Measurements from ENCODE around the gene EGFLAM. TPM values are rescaled to one million over a fixed set of nuclear protein-coding genes. Genes with fewer than 3 reads are reported as not detected.

EGFLAM gene
- total RNA-seq, 1 donor from 2014 or later, result 4.3 TPM

DNA sequence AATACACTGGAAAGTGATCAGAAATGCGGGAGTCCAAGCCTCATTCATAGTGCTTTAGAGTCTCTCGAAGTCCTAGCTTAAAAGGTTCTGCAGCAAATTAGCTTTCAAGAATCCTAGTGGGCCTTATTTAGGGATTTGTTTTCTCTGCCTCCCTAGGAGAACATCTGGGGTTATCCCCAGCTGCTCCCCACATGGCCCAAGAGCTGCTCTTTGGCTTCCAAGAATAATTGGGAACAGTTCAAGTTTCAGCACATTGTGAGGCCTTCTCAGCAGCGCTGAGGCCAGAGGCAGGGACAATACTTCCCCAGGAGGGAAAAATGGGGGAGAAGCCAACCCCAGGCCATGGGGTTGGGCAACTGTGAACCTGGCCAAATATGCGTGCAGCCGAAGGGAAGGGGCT, 189.4 kb downstream of the EGFLAM start:
- DNase-seq (ENCODE audit: low spot score), result no peak

DNA sequence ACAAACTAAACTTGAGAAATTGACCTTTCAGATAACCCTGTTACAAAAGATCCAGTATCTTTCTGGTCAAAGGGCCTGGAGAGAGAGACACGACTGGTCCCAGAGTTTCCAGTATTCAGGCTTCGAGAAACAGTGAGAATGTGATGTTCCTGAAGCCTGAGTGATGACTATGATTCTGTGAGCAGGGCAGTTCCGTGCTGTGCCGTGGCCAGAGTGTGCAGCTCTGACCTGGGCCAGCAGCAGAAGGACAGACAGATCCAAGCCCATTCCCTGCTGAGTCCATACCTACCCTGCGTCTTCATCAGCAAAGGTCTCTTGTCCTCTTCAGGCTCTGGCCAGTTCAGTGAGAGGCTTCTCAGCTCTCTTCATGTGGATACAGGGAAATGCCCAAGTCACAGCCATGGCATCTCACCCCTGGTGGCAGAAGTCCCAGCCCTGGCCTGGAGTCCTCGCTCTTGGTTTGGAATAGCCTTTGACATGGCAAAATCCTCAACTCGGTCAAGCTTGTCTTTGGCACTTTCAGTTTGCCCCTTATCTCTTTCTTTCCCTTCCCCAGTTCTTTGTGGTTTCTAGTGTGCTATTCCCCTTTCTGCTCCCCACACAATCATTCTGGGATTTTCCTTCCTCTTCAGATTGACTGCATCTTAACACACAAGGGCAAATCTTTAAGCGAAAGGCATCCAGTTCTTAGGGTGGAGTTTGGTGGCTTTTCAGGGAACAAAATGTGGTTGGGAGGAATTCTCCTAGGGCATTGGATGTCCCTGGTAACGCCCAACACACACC, 190.4 kb downstream of the EGFLAM start:
- no peak for DNase-seq (ENCODE audit: low spot score)

- no peak for DNase-seq (ENCODE audit: low spot score)
These were observed 192.3 kb downstream of the EGFLAM start for GRCh38 chr5:38450627-38451026.

DNA sequence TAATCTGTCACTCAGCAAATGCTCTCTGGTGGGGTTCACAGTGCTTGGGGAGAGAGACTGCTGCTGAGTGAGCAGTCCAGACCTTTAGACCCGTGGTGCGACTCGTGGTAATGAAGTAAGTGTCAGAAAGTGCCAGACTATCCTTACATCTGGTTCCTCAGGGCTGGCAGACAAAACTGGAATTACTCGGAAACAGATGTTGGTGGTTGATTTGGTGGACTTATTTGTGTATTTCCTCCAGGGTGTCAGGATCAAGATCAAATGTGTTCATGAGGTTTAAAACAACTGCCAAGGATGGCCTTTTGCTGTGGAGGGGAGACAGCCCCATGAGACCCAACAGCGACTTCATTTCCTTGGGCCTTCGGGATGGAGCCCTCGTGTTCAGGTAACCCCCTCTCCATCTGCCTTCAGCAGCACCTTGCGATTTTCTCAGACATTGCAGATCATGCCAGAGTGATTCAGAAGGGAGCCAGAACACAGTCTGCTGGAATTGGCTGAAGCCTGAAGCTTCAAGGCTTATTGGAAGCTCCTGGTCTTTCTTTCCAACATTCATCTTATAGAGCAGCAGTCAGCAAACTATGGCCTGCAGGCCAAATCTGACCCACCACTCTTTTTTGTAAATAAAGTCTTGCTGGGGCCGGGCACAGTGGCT, 192.8 kb downstream of the EGFLAM start:
- no peak for DNase-seq (ENCODE audit: low spot score)

DNA sequence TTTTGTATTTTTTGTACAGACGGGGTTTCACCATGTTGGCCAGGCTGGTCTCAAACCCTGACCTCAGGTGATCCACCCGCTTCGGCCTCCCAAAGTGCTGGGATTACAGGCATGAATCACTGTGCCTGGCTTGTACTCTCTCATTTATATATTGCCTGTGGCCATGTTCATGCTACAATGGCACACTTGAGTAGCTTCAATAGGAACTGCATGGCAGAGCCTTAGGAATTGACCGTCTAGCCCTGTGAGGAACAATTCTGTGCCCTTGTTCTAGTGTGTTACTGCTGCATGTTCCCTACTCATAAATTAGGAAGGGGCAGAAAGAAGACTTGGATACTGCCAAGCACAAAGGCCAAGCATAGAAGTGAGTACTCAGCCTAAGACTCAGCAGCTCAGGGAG, 193.8 kb downstream of the EGFLAM start:
- no peak for DNase-seq (ENCODE audit: low spot score)

DNA sequence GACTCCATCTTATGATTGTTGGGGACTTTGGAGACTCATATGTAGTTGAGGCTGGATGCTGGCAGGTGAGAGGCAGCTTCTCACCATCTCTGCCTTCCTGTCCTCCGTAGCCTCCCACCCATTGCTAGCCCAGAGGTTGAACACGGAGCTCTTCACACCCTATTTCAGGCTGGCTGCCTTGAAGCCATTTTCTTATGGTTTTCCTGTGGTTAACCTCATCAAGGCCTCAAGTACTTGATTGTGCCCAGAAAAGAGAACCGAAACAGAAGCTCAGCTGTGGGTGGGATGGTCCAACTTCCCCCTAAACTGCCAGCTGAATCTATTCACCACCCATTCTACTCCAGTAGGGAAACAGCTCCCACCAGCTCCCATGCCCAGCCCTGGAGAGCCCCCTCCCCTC, 195.1 kb downstream of the EGFLAM start:
- DNase-seq (ENCODE audit: low spot score), result no peak

- no peak for DNase-seq (ENCODE audit: low spot score)
These were observed 195.6 kb downstream of the EGFLAM start for GRCh38 chr5:38453921-38454320.

DNA sequence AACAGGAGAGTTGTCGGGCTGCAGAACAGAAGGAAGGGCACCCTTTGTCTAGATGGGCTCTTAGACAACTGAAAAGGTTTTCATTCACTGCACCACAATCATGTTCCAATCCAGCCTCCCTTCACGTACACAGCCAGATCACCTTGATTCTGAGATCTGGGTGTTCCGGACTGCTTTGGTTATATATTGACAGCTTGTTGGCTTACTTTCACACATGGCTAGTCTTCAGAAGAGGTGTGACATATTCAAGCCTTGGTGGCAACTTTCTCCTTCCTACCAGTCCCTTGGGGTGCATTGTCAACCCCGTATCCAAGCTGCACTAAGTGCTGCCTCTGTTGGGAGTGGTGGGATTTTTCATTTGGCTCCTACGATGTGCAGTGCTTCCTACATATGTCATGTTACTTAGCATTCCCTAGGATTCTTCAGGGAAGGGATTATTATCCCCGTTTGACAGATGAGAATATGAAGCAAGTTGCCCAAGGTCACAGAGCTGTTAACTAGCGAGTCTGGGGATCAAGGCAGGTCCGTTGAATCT, 197.5 kb downstream of the EGFLAM start:
- DNase-seq (ENCODE audit: low spot score), result no peak

- DNase-seq (ENCODE audit: low spot score), result no peak
These were observed 198.5 kb downstream of the EGFLAM start for GRCh38 chr5:38456657-38457399.

- no peak for DNase-seq (ENCODE audit: low spot score)
These were observed 199.8 kb downstream of the EGFLAM start for GRCh38 chr5:38458174-38458573.

GRCh38 chr5:38462976-38463633, 204.7 kb downstream of the EGFLAM start:
- no peak for DNase-seq (ENCODE audit: low spot score)

DNA sequence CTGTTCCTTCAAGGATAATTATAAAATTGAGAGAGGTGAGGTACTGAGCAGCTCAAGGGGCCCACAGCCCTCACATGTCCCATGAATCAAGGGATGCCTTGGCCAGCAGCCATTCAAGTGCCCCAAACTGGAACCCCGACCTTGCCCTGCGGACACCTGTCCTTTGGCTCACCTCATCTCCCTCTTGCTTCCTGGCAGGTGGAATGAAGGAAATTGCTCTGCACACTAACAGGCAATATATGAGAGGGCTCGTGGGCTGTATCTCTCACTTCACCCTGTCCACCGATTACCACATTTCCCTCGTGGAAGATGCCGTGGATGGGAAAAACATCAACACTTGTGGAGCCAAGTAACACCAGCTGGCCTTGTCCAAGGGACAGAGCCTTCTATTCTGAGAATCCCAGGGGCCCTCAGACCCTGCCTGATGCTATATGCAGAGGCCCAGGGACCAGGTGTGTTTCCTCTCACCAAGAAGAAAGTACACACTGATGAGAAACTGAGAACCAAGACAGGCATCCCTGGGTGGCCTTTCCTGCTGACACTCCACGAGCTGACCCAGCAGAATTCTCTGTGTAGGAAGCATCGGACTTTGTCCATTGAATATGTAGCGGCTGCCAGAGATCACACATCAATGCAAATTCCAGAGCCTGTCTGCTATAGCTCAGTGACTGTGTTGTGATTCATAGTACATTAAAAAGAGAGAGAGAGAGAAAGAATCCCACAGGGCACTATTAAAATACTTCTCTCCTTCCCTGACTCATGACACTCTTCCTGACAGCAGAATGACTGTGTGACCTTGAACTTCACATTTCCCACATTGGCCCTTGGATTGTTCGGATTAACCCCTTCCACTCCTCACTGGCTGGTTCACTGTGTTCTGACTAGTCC, 205.5 kb downstream of the EGFLAM start:
- DNase-seq (ENCODE audit: low spot score), result peak; percentile 82

GRCh38 chr5:38465061-38465460, 206.7 kb downstream of the EGFLAM start:
- DNase-seq (ENCODE audit: low spot score), result no peak

GRCh38 chr5:38465702-38466423, 207.5 kb downstream of the EGFLAM start:
- DNase-seq (ENCODE audit: low spot score), result no peak

DNA sequence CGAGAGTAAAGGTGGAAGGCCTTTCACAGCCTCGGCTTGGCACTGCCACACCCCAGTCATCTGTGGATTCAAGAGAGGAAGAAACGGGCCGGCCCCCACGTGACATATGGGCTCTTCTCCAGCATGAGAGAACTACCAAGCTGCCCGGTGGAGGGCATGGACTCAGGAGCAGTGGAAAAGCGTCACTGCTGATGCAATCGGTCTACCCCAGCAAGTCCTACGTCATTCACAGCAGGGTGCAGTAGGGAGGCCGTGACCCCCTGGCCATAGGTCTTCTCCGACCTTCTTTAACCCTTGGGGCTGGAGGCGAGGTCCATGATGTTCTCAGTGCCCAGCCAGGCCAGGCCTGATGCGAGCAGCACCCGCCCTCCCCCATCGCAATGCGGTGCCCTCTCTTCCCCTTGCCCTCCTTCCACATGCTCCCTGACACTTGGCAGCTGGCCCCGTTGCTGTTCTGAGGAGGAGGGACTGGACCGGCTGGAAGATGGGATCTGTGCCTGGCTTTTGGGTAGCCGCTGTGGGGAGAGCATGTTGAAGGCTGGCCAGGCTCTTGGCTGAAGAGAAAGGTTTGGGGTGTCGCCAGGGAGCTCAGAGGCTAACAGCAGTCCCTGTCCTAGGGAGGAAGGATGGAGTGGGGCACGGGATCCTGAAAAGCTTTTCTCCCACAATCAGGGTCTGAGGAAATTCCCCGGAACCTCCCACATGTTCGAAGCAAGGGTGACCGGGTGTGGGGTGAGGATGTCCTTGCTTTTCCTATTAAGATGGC, 208.2 kb downstream of the EGFLAM start:
- peak; percentile 76 for DNase-seq (ENCODE audit: low spot score)

GRCh38 chr5:38467353-38468040, 209.1 kb downstream of the EGFLAM start:
- DNase-seq (ENCODE audit: low spot score), result peak; percentile 44

DNA sequence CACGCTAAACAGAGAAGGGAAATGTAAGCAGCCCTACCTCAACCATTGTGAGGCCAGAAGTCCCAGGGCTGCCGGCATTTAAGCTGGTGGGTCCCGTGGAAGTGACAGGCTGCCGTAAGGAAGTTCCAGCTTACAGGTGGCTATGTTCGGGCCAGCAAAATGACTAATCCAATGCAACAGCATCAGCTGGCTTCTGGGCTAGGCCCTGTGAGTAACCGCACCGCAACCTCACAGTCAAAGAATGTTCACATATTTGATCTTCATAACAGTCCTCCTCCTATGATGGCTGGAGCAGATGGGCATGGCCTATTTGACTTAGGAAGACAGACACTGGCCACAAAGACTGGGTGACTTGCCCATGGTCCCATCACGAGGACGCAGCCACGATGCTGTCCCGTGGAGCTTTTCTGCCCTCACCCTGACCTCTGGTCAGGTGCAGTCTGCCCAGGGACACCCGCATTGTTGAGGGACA, 209.9 kb downstream of the EGFLAM start:
- no peak for DNase-seq (ENCODE audit: low spot score)

DNA sequence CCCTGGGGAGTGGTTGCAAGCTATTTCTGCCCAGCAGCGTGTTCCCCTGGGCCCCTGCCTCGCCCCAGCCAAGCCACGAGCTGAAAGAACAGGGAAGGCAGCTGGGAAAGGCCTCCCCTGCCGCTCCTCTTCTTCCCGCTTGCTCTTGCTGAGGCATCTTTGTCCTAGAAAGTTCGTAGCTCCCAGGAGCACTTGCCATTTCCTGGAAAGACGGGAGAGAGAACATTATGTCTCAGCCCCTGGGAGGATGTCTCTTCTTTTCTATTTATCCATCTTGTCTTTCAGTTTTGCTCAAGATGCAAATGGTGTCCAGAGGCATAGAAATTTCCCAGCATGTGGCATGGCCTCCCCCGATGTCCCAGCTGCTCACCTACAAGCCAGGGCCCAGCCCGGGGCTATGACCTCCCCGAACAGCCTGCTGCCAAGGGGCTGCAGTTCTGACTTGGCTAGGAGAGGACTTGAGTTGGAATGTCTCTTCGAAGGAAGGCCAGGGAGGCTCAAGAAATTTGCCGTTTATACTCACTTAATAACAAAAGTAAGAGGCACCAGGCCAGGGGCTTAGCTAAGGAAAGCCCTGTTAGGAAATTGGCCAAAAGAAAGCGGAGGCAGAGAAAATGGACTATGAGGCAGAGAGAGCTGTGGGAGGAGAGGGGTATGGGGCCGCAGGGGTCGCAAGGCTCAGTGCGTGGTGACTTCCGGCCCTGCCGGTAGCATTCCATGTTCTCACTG, 210.8 kb downstream of the EGFLAM start:
- no peak for DNase-seq (ENCODE audit: low spot score)
